BE2C (cell line): ENCODE results near the gene ARHGEF6.
"Not testable (repeated sequence)": the region's sequence is repeated elsewhere in the genome, so short reads cannot be mapped to it uniquely, and the experiment has no call there.

Source experiments
- DNase-seq: peaks from one replicate; pipeline ENCODE4 v3.0.0-alpha.2; 2020
- H3K27me3 ChIP-seq: fragments of 250-450 bp; sonication (Bioruptor Pico); 2 replicates; pipeline ENCODE4 v1.5.1; 2020; ENCODE audit warnings: mild to moderate bottlenecking
- H3K36me3 ChIP-seq: fragments of 250-450 bp; sonication (Bioruptor Pico); 2 replicates; pipeline ENCODE4 v1.5.1; 2020; ENCODE audit warnings: mild to moderate bottlenecking
- H3K4me1 ChIP-seq: fragments of 250-450 bp; sonication (Bioruptor Pico); 2 replicates; pipeline ENCODE4 v1.5.1; 2020
- H3K4me3 ChIP-seq: 2 replicates; pipeline ENCODE4 v1.5.1; 2011; ENCODE audit warnings: low read depth, low read length
- H3K9me3 ChIP-seq: fragments of 250-450 bp; sonication (Bioruptor Pico); 2 replicates; pipeline ENCODE4 v1.5.1; 2020
- CTCF ChIP-seq: IDR thresholded peaks from 2 replicates; pipeline ENCODE4 v1.5.1; 2012; ENCODE audit warnings: mild to moderate bottlenecking, low read depth, low read length

ARHGEF6 gene

DNA sequence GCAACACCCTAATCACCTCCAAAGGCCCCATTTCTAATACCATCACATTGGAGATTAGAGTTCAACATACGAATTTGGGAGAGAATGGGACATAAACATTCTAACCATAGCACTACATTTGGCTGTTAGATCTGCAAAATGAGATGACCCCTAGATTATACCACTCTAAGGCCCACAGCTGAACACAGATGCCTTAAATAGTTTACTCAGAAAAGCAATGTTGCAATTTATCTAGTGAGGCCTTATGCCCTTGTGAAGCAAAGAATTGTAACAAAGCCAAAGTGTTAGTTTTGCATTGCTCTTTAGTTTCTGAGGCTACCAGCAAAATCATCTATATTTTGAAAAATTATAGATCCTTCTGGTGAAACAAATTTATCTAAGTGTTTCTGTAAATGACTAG, 31.6 kb upstream of the ARHGEF6 start:
- no peak for DNase-seq
- no peaks in the 10 kb centered on the region for H3K27me3 ChIP-seq
- no peak overlapping the region for H3K4me3 ChIP-seq
- H3K4me1 ChIP-seq: no peaks in the 10 kb centered on the region
- H3K36me3 ChIP-seq: no peaks in the 10 kb centered on the region
- H3K9me3 ChIP-seq: no peaks in the 10 kb centered on the region
- TF ChIP-seq CTCF: no peak

- no peak overlapping the region for H3K4me3 ChIP-seq
- TF ChIP-seq CTCF: no peak
- no peaks in the 10 kb centered on the region for H3K9me3 ChIP-seq
- no peak for DNase-seq
- H3K36me3 ChIP-seq: no peaks in the 10 kb centered on the region
- no peaks in the 10 kb centered on the region for H3K27me3 ChIP-seq
- no peaks in the 10 kb centered on the region for H3K4me1 ChIP-seq
Measured at GRCh38 chrX:136810493-136810892, 29.8 kb upstream of the ARHGEF6 start.

DNA sequence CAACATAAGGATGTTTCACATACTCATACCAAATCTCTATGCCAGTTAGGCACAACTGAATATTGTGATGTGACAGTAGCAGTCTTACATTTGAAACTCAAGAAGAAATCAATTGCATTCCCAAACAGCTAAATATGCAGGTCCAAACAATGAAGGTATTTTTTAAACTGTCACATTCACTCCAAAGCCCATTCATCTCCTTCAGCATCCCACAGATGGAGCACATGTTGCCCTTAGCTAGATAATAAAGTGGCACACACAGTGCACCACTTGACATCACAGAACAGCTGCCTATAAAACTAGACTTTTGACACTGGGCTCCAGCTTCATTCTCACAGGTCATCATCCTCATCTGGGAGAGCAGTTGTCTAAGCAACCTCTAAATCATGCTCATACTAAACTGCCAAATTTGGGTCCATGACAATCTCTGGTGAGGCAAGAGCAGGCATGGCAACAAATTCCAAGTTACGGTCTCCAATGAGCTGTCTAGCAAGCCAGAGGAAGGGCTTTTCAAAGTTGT, 26.2 kb upstream of the ARHGEF6 start:
- Histone ChIP-seq H3K4me1 (no peaks in the 10 kb centered on the region), H3K27me3 (no peaks in the 10 kb centered on the region), H3K9me3 (no peaks in the 10 kb centered on the region), H3K36me3 (no peaks in the 10 kb centered on the region), H3K4me3 (no peak overlapping the region)
- no peak for TF ChIP-seq CTCF
- no peak for DNase-seq

- no peaks in the 10 kb centered on the region for H3K27me3 ChIP-seq
- H3K4me1 ChIP-seq: no peaks in the 10 kb centered on the region
- no peak for TF ChIP-seq CTCF
- H3K4me3 ChIP-seq: no peak overlapping the region
- no peaks in the 10 kb centered on the region for H3K9me3 ChIP-seq
- no peak for DNase-seq
- H3K36me3 ChIP-seq: no peaks in the 10 kb centered on the region
Measured at GRCh38 chrX:136802515-136802914, 21.8 kb upstream of the ARHGEF6 start.

- Histone ChIP-seq H3K4me3 (no peak overlapping the region), H3K9me3 (no peaks in the 10 kb centered on the region), H3K4me1 (no peaks in the 10 kb centered on the region), H3K27me3 (no peaks in the 10 kb centered on the region), H3K36me3 (no peaks in the 10 kb centered on the region)
- TF ChIP-seq CTCF: no peak
- no peak for DNase-seq
Measured at GRCh38 chrX:136797787-136798186, 17.1 kb upstream of the ARHGEF6 start.

- not testable (repeated sequence) for H3K36me3 ChIP-seq
Measured at GRCh38 chrX:136795132-136795531, 14.4 kb upstream of the ARHGEF6 start.

DNA sequence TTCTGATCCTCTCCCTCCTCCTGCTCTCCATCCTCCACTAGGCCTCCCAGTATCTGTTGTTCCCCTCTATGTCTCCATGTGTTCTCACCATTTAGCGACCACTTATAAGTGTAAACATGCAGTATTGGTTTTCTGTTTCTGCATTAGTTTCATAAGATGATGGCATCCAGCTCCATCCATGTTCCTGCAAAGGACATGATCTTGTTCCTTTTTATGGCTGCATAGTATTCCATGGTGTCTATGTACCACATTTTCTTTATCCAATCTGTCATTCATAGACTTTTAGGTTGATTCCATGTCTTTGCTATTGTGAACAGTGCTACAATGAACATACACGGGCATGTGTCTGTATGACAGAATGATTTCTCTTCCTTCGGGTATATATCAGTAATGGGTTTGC, 13.9 kb upstream of the ARHGEF6 start:
- H3K9me3 ChIP-seq, DNase-seq, H3K4me1 ChIP-seq, H3K27me3 ChIP-seq, H3K4me3 ChIP-seq, H3K36me3 ChIP-seq: not testable (repeated sequence)

More at GRCh38 chrX:136795132-136795531, 14.4 kb upstream of the ARHGEF6 start:
- not testable (repeated sequence) for H3K4me3 ChIP-seq, DNase-seq, H3K9me3 ChIP-seq, H3K27me3 ChIP-seq, H3K4me1 ChIP-seq
